NCI-H510A (cell line): ENCODE measurements around the gene ENPP1.
A peak's percentile ranks its signal among the peaks of the same experiment; 100 is the strongest.

Experiments
- DNase-seq: peaks from one replicate; lab custom pipeline; 2025; lab: John Stamatoyannopoulos, UW

Gene ENPP1

DNA sequence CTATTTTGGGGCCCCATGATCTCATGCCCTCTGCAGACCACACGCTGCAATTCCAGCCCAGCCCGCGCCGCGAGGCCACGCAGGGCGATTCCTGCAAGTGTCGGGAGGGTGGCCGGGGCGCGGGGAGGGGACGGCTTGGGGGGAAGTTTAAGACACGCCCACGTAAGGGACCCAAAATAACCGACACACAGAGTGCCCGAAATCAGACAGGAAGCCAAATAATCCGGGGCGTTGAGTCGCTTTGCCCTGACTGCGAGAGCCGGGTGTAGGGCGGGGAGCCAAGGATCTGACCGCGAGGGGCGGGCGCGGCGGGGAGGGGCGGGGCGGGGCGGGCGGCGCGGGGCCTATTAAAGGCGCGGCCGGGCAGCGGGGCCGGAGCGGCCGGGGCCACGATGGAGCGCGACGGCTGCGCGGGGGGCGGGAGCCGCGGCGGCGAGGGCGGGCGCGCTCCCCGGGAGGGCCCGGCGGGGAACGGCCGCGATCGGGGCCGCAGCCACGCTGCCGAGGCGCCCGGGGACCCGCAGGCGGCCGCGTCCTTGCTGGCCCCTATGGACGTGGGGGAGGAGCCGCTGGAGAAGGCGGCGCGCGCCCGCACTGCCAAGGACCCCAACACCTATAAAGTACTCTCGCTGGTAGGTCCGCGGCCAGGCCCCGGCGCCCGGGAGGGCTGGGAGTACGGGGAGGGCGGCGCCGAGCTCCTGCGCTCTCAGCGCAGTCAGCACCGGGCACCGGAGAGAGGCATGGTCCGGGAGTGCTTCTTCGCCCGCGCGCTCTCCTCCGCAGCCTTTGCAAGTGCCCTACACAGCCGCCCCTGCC is at the start of gene ENPP1:
Gene ENPP1, plus strand, starts transcription at position 377 of the 816 bp plus-strand sequence. Its CDS starts 16 bp downstream, at position 393.
- peak; percentile 10 for DNase-seq

DNA sequence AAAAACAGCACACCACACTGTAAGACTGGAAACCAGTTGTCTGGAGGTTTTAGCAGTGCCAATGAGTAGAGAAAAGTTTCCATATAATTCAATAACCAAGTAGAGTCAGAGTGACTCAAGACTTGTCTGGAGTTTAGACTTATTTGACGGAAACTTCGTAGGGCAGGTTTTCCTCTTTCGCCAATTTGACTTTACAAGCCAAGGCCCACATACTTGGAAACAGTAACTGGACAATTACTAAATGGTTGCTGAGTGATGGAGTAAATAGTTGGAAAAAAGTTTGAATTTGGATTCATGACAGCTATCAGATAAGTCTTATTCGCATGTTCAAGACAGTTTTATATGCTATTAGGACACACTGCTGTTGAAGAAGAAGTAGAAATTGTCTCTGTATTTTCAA is 48.9 kb upstream of the ENPP1 start:
- DNase-seq = no peak

- DNase-seq = no peak
Observed at GRCh38 chr6:131761060-131761761, 46.6 kb upstream of the ENPP1 start.

DNA sequence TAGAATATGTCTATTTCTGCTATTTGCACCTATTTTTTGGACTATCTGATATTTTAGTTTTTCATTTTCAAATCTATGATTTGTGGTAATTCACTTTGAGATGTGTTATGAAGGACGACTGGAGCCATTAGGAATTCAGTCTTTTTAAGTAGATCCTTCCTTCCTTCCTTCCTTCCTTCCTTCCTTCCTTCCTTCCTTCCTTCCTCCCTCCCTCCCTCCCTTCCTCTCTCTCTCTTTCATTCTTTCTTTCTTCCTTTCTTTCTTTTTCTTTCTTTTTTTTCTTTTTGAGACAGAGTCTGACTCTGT is 46.1 kb upstream of the ENPP1 start:
- no peak for DNase-seq

DNA sequence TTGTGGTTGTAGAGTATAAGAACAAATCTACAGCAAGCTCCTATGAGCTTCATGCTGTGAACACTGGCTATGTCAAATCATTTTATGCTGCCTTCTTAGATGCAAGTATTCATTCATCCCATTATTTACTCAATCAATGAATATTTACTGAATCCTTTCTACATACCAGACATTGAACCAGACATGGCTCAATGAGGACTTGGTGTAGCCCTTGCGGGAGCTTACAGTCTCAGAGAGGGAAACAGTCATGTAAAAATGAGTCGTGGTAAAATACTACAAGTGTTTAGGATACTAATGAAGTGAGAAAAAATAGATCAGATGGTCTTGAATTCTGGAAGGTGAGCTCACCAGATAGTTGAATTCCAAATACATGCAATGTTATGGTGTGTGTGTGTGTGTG is 44.8 kb upstream of the ENPP1 start:
- DNase-seq = no peak

- no peak for DNase-seq
Observed at GRCh38 chr6:131763749-131764148, 44.1 kb upstream of the ENPP1 start.

GRCh38 chr6:131764350-131764749 is 43.5 kb upstream of the ENPP1 start:
- no peak for DNase-seq

GRCh38 chr6:131765081-131765803 is 42.6 kb upstream of the ENPP1 start:
- DNase-seq = no peak

GRCh38 chr6:131765804-131766135 is 42.0 kb upstream of the ENPP1 start:
- DNase-seq = no peak

- no peak for DNase-seq
Observed at GRCh38 chr6:131766631-131767030, 41.2 kb upstream of the ENPP1 start.

DNA sequence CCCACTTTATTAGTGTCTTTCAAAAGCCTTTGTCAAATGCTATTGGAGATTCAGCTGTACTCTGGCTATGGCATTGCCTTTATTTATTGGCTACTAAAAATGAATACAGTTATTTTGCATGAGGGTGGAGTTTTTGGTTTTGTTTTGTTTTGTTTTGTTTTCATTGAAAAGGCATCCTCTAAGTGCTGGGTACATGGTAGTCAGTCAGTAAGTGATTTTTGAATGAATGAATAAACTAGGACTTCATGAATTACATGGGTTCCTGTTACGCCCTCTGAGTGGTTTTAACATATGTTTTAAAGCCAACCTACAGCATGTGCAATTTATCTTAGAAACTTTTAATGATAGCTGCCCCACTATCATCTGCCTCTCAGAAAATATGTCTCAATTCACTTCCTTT is 38.9 kb upstream of the ENPP1 start:
- DNase-seq = no peak

- no peak for DNase-seq
Observed at GRCh38 chr6:131769385-131770141, 38.3 kb upstream of the ENPP1 start.

GRCh38 chr6:131770776-131771175 is 37.0 kb upstream of the ENPP1 start:
- no peak for DNase-seq

- no peak for DNase-seq
Observed at GRCh38 chr6:131773284-131773950, 34.4 kb upstream of the ENPP1 start.

GRCh38 chr6:131775886-131776285 is 31.9 kb upstream of the ENPP1 start:
- DNase-seq = no peak

- no peak for DNase-seq
Observed at GRCh38 chr6:131776985-131777384, 30.8 kb upstream of the ENPP1 start.

DNA sequence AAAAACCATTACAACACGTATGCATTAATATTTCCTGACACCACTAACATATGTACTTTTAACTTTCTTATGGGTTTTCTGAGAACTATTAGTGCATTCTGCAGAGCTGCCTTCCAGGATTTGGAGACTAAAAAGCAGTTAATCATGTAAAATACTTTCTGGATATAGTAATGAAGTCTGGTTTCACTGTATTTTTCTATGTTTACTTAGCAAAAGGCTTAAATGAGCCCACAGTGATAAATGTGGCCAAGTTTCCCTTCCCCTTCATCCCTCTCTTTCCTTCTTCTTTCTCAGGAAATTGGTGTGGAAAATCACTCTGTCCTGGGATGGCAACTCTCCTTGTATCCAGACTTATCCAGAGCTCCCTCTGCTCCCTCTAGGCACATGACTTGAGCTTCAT is 29.7 kb upstream of the ENPP1 start:
- no peak for DNase-seq

DNA sequence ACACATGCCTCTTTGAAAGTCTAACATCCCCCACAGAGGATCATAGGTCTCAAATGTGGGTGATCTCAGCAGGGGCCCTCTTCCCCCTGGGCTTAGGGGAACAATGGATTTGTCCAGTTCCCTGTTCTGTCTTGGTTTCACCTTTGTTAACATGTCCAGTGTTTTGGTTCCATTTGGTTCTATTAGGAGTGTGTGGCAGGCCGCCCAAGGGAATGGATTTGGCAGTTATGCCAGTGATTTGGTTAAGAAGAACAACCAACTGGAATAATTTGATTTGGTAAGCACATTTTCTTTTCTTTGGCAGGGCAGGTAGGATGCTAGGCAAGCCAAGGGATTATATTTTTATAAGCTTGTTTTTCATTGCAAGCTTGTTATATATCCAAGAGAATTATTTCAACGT is 28.5 kb upstream of the ENPP1 start:
- DNase-seq = no peak

DNA sequence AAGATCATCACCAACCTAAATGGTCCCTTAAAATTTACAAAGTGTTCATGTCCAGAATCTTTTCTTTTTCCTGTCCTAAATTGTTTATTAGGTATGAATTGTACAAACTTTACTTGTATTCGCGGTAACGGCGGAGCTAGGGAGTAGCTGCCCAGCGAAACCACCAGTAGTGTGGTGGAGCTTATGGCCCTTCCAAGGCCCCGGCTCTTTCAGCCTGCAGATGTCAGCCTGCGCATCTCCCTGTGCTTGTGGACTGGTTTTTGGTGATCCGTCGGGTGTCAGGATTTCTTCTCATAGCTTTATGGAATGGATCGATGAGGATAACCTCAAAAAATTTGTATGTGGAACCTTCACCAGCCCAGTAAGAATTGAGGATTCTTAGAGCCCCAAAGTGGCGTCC is 27.2 kb upstream of the ENPP1 start:
- DNase-seq = no peak

DNA sequence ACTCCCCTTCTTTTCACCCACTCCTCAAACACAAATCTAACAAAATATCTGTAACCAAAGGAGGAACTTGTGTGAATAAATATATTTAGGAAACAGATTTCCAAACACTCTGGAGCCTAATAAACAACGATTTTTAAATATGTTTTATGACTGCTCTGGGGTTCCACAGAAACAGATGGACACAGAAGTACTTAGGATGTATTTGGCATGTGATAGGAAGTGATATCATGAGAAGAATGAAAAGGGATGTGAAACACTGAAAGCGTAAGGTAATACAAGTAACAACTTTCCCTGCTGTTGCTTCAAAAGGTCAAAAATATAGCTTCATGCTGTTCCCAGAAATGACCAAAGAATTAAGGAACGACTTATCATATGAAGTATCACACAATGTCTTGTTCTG is 26.1 kb upstream of the ENPP1 start:
- DNase-seq = no peak

GRCh38 chr6:131782764-131783163 is 25.1 kb upstream of the ENPP1 start:
- DNase-seq = no peak

DNA sequence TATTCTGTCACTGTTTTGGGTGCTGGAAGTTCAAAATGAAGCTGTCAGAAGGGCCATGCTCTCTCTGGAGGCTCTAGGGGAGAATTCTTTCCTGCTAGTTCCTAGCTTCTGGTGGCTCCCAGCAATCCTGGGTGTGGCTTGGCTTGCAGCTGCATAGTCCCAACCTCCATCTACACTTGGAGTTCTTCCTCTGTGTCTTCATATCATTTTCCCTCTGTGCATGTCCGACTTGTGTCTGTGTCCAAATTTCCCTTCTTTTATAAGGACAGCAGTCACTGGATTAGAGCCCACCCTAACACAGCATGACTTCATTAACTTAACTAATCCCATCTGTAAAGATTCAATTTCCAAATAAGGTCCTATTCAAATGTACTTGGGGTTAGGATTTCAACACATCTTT is 23.3 kb upstream of the ENPP1 start:
- DNase-seq = no peak
